BLaER1 treated with 17β-estradiol and CSF1 and Interleukin-3, amounts not matched to agents 10 nM and 100 nM (cell line): ENCODE data around the gene INTS1.

Experiments
- H3K27ac ChIP-seq, 11 experiments: shearing (Covaris generic); formaldehyde crosslinking; 2 replicates each; pipeline ENCODE4 v1.8.1; 2022
- H3K27me3 ChIP-seq, 11 experiments: shearing (Covaris generic); formaldehyde crosslinking; 2 replicates each; pipeline ENCODE4 v1.8.1; 2022
- H3K36me3 ChIP-seq, 11 experiments: shearing (Covaris generic); formaldehyde crosslinking; 2 replicates each; pipeline ENCODE4 v1.8.1; 2022
- H3K4me1 ChIP-seq, 10 experiments: shearing (Covaris generic); formaldehyde crosslinking; 2 replicates each; pipeline ENCODE4 v1.8.1; 2022
- H3K4me2 ChIP-seq, 11 experiments: shearing (Covaris generic); formaldehyde crosslinking; 2 replicates each; pipeline ENCODE4 v1.8.1; 2022
- H3K4me3 ChIP-seq, 10 experiments: shearing (Covaris generic); formaldehyde crosslinking; 2 replicates each; pipeline ENCODE4 v1.8.1; 2022
- H3K9ac ChIP-seq, 11 experiments: shearing (Covaris generic); formaldehyde crosslinking; 2 replicates each; pipeline ENCODE4 v1.8.1; 2022
- H3K9me3 ChIP-seq, 11 experiments: shearing (Covaris generic); formaldehyde crosslinking; replicated peaks in 1 of 11; 2 replicates each; pipeline ENCODE4 v1.8.1; 2022
- H4K20me1 ChIP-seq, 11 experiments: shearing (Covaris generic); formaldehyde crosslinking; 2 replicates each; pipeline ENCODE4 v1.8.1; 2022
- Cebpa-rat ChIP-seq, 11 experiments: shearing (Covaris generic); IDR thresholded peaks; 2 replicates each; pipeline ENCODE4 v1.8.1; 2022

Gene INTS1

GRCh38 chr7:1503816-1504775 is at the start of gene INTS1:
Gene INTS1 (minus strand): TSS chr7:1504389. CDS start chr7:1503960, 429 bp downstream.
- peak within 1 kb of the TSS; percentile 95 to 99 (median 99) for H3K4me2 ChIP-seq
- H3K9me3 ChIP-seq: no peaks in the 10 kb centered on the region
- H3K4me3 ChIP-seq: peak within 1 kb of the TSS; percentile 74 to 100 (median 96)
- H3K36me3 ChIP-seq: peaks cover 35 to 48% (median 42%) of the 10 kb centered on the region in 11 experiments
- peak within 1 kb of the TSS; percentile 84 to 95 (median 87) for H3K9ac ChIP-seq
- peaks cover 6 to 50% (median 48%) of the 10 kb centered on the region in 11 experiments; a peak in 21 of 22 replicates for H4K20me1 ChIP-seq
- peak within 1 kb of the TSS; percentile 46 to 91 (median 85); a peak in 21 of 22 replicates for H3K27ac ChIP-seq
- TF ChIP-seq Cebpa-rat (IDR thresholded peaks at IDR 0.05): no peak
- no peaks in the 10 kb centered on the region for H3K27me3 ChIP-seq
- peaks cover 51 to 79% (median 73%) of the 10 kb centered on the region in 10 experiments for H3K4me1 ChIP-seq

GRCh38 chr7:1553512-1554210 is 49.5 kb upstream of the INTS1 start:
- Histone ChIP-seq H4K20me1 (peaks cover 0 to 6% (median 0%) of the 10 kb centered on the region in 11 experiments; a peak in 2 of 22 replicates), H3K4me1 (peaks cover 15 to 54% (median 28%) of the 10 kb centered on the region in 10 experiments)

GRCh38 chr7:1552200-1552599 is 48.0 kb upstream of the INTS1 start:
- Histone ChIP-seq H3K27ac (no peak overlapping the region; a peak in 1 of 22 replicates), H3K9ac (no peak overlapping the region), H3K36me3 (no peaks in the 10 kb centered on the region), H3K4me2 (peak overlapping the region in 4 of 11 experiments; percentile 28 to 41 (median 34); a peak in 5 of 22 replicates), H3K27me3 (no peaks in the 10 kb centered on the region), H3K9me3 (no peaks in the 10 kb centered on the region), H3K4me3 (no peak overlapping the region), H4K20me1 (peaks cover 0 to 14% (median 0%) of the 10 kb centered on the region in 11 experiments; a peak in 3 of 22 replicates), H3K4me1 (peaks cover 15 to 64% (median 41%) of the 10 kb centered on the region in 10 experiments)
- no peak for TF ChIP-seq Cebpa-rat (IDR thresholded peaks at IDR 0.05)

More at GRCh38 chr7:1553512-1554210, 49.5 kb upstream of the INTS1 start:
- H3K4me3 ChIP-seq: no peak overlapping the region
- no peak overlapping the region for H3K27ac ChIP-seq
- no peak overlapping the region for H3K9ac ChIP-seq
- 0 out of 22 replicates have a peak overlapping the region, but pooled peaks of 1 of the 11 experiments have one; percentile 0 for H3K4me2 ChIP-seq
- TF ChIP-seq Cebpa-rat (IDR thresholded peaks at IDR 0.05): no peak
- H3K27me3 ChIP-seq: no peaks in the 10 kb centered on the region
- no peaks in the 10 kb centered on the region for H3K36me3 ChIP-seq
- no peaks in the 10 kb centered on the region for H3K9me3 ChIP-seq

- no peaks in the 10 kb centered on the region for H3K27me3 ChIP-seq
- H3K4me3 ChIP-seq: no peak overlapping the region
- no peak overlapping the region for H3K9ac ChIP-seq
- TF ChIP-seq Cebpa-rat (IDR thresholded peaks at IDR 0.05): no peak
- peaks cover 0 to 28% (median 0%) of the 10 kb centered on the region in 11 experiments; a peak in 5 of 22 replicates for H4K20me1 ChIP-seq
- no peak overlapping the region for H3K27ac ChIP-seq
- H3K4me1 ChIP-seq: peaks cover 17 to 64% (median 47%) of the 10 kb centered on the region in 10 experiments
- H3K9me3 ChIP-seq: no peaks in the 10 kb centered on the region
- no peak overlapping the region for H3K4me2 ChIP-seq
- H3K36me3 ChIP-seq: no peaks in the 10 kb centered on the region
These were observed 46.6 kb upstream of the INTS1 start for GRCh38 chr7:1550846-1551155.

GRCh38 chr7:1550005-1550845 is 46.0 kb upstream of the INTS1 start:
- H3K27me3 ChIP-seq: no peaks in the 10 kb centered on the region
- no peak for TF ChIP-seq Cebpa-rat (IDR thresholded peaks at IDR 0.05)

GRCh38 chr7:1549357-1550004 is 45.3 kb upstream of the INTS1 start:
- H4K20me1 ChIP-seq: peaks cover 0 to 40% (median 9%) of the 10 kb centered on the region in 11 experiments; a peak in 15 of 22 replicates
- H3K36me3 ChIP-seq: peaks cover 0 to 2% (median 0%) of the 10 kb centered on the region in 11 experiments; a peak in 1 of 22 replicates
- no peak overlapping the region for H3K4me2 ChIP-seq
- peaks cover 21 to 64% (median 47%) of the 10 kb centered on the region in 10 experiments for H3K4me1 ChIP-seq
- H3K4me3 ChIP-seq: no peak overlapping the region
- TF ChIP-seq Cebpa-rat (IDR thresholded peaks at IDR 0.05): no peak
- no peak overlapping the region for H3K9ac ChIP-seq
- H3K27me3 ChIP-seq: no peaks in the 10 kb centered on the region
- H3K9me3 ChIP-seq: no peaks in the 10 kb centered on the region
- H3K27ac ChIP-seq: no peak overlapping the region

More at GRCh38 chr7:1550005-1550845, 46.0 kb upstream of the INTS1 start:
- H3K36me3 ChIP-seq: no peaks in the 10 kb centered on the region
- H3K4me1 ChIP-seq: peaks cover 17 to 64% (median 47%) of the 10 kb centered on the region in 10 experiments
- no peak overlapping the region for H3K4me2 ChIP-seq
- H3K4me3 ChIP-seq: no peak overlapping the region
- no peaks in the 10 kb centered on the region for H3K9me3 ChIP-seq
- H3K9ac ChIP-seq: no peak overlapping the region
- no peak overlapping the region for H3K27ac ChIP-seq
- H4K20me1 ChIP-seq: peaks cover 0 to 34% (median 2%) of the 10 kb centered on the region in 11 experiments; a peak in 8 of 22 replicates

- Histone ChIP-seq H3K36me3 (peaks cover 0 to 7% (median 3%) of the 10 kb centered on the region in 11 experiments; a peak in 5 of 22 replicates), H3K9me3 (no peaks in the 10 kb centered on the region), H3K4me3 (no peak overlapping the region), H3K27me3 (no peaks in the 10 kb centered on the region), H3K27ac (no peak overlapping the region), H4K20me1 (peaks cover 4 to 42% (median 14%) of the 10 kb centered on the region in 11 experiments; a peak in 20 of 22 replicates), H3K4me1 (peaks cover 27 to 65% (median 50%) of the 10 kb centered on the region in 10 experiments), H3K9ac (no peak overlapping the region; a peak in 1 of 22 replicates), H3K4me2 (peak overlapping the region in 1 of 11 experiments; percentile 78; a peak in 1 of 22 replicates)
- no peak for TF ChIP-seq Cebpa-rat (IDR thresholded peaks at IDR 0.05)
These were observed 44.8 kb upstream of the INTS1 start for GRCh38 chr7:1548944-1549343.
